GM12875 (cell line): ENCODE data around the gene HTR2A.
"Not testable (repeated sequence)": the region's sequence is repeated elsewhere in the genome, so short reads cannot be mapped to it uniquely, and the experiment has no call there.

Experiments
- H3K4me3 ChIP-seq: one replicate; pipeline ENCODE4 v1.5.1; 2011; ENCODE audit warnings: low read depth, low read length, control low read depth
- TF ChIP-seq, protein P1 (sequence below): IDR thresholded peaks from 2 replicates; pipeline ENCODE4 v1.5.1; 2011; ENCODE audit warnings: low read depth, mild to moderate bottlenecking, control low read depth, inconsistent platforms, low read length, moderate library complexity, borderline replicate concordance; ENCODE audit not compliant: insufficient read depth

The HTR2A gene

DNA sequence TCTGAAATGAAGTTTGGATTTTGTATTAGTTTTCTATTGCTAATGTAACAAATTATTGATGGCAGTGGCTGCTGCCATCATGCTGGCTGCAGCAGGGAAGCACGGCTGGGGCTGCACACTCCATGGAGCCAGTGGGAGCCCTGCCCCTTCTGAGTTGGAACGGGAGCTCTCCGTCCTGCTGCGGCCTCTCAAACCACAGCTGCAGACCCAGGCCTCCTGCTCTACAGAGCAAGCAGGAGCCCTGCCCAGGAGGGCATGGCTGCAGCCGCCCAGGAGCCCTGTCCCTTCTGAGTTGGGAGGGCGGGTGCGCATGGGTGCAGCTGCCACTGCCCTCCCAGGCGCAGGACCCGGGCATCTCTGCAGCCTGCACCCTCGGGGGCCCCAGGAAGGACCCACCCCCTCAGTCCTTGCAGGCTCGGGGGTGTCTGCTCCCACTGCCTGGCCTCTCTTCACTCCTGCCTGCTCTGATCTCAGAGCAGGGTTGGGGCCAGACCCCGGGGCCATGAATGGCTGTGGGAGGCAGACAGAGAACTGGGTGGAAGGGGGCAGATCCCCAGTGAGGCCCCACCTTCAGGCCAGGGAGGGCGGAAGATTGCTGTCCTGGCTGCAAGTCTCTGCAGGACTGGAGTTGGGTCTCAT lies 78.9 kb downstream of the HTR2A start:
- TF ChIP-seq, protein P1, sequence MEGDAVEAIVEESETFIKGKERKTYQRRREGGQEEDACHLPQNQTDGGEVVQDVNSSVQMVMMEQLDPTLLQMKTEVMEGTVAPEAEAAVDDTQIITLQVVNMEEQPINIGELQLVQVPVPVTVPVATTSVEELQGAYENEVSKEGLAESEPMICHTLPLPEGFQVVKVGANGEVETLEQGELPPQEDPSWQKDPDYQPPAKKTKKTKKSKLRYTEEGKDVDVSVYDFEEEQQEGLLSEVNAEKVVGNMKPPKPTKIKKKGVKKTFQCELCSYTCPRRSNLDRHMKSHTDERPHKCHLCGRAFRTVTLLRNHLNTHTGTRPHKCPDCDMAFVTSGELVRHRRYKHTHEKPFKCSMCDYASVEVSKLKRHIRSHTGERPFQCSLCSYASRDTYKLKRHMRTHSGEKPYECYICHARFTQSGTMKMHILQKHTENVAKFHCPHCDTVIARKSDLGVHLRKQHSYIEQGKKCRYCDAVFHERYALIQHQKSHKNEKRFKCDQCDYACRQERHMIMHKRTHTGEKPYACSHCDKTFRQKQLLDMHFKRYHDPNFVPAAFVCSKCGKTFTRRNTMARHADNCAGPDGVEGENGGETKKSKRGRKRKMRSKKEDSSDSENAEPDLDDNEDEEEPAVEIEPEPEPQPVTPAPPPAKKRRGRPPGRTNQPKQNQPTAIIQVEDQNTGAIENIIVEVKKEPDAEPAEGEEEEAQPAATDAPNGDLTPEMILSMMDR = no peak
- H3K4me3 ChIP-seq = no peak overlapping the region

GRCh38 chr13:46817095-46817494 lies 79.8 kb downstream of the HTR2A start:
- no peak overlapping the region for H3K4me3 ChIP-seq
- TF ChIP-seq, protein P1 = no peak

DNA sequence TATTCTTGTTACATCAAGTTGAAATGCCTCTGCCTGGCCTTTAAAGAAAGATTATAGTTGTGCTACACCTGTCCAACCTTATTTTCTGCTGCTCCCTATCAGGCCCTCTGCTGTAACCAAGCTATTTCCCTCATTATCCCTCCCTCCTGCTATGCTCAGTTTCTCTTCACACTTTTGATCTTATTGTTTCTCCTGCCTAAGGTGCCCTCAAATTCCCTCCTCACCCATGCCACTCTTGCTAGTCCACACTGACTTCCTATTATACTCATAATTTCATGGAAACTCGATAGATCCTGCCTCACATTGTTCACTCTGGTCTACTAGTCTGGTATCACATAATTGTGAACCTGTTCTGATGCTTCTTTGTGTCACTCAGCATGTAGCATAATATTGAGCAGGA lies 80.5 kb downstream of the HTR2A start:
- TF ChIP-seq, protein P1 = no peak

GRCh38 chr13:46812301-46812797 lies 84.5 kb downstream of the HTR2A start:
- TF ChIP-seq, protein P1 = no peak
- no peak overlapping the region for H3K4me3 ChIP-seq

More for the DNA sequence above, 80.5 kb downstream of the HTR2A start:
- H3K4me3 ChIP-seq = no peak overlapping the region

DNA sequence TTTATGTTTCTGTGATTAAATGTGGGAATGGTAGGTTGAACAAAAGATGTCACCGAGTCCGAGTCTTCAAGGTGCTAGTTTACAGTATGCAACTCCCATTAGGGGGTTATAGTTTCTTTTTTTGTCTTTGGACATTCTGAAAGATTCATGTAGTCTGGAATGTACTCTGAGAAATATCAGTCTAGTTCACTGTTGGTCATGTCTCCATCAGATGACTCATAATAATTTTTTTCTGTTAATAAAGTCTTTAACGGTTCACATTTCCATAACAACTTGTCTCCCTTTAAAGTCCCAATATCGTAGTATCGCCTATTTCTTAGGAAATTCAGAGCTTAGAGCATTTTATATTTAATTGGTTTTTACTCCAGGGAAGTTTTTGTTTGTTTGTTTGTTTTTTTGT lies 86.4 kb downstream of the HTR2A start:
- no peak overlapping the region for H3K4me3 ChIP-seq
- TF ChIP-seq, protein P1 = no peak

DNA sequence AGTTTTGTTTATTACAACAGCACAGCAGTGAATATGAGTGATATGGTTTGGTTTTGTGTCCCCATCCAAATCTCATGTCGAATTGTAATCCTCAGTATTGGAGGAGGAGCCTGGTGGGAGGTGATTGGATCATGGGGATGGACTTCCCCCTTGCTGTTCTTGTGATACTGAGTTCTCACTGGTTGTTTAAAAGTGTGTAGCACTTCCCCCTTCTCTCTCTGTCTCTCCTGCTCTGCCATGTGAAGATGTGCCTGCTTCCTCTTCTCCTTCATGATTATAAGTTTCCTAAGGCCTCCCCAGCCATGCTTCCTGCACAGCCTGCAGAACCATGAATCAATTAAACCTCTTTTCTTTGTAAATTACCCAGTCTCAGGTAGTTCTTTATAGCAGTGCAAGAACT lies 91.9 kb downstream of the HTR2A start:
- not testable (repeated sequence) for H3K4me3 ChIP-seq

GRCh38 chr13:46804391-46804815 lies 92.5 kb downstream of the HTR2A start:
- H3K4me3 ChIP-seq = no peak overlapping the region
- TF ChIP-seq, protein P1 = no peak
